Ovary (tissue), 3 donors: ENCODE results near the gene IBA57.

ENCODE experiments used
- CTCF ChIP-seq, 3 donors: fragments of 450-650 bp in 2 of 3; fragments of 200-600 bp in 1 of 3; IDR thresholded peaks; one replicate each; pipeline versions ENCODE4 v1.5.1 to v1.8.0; 2016 to 2022; ENCODE audit warnings: antibody characterized with exemption in 3 of 3, mild to moderate bottlenecking in 1 of 3
- EP300 ChIP-seq: sonication (generic); formaldehyde crosslinking; IDR thresholded peaks from one replicate; pipeline ENCODE4 v1.6.1; 2017; ENCODE audit warnings: antibody characterized with exemption
- POLR2A ChIP-seq: fragments of 450-650 bp; IDR thresholded peaks from one replicate; pipeline ENCODE4 v1.6.1; 2017; ENCODE audit warnings: antibody characterized with exemption, mild to moderate bottlenecking, moderate library complexity
- donor health status: DM: no; HTN: no; CAD: no.

- no peak for TF ChIP-seq CTCF (IDR thresholded peaks at IDR 0.05)
- no peak for TF ChIP-seq POLR2A
- no peak for TF ChIP-seq EP300
Measured at GRCh38 chr1:228197555-228198147, 32.0 kb downstream of the IBA57 start.
